Keratinocyte (primary cell): ENCODE results near the gene ZNF543. TPM values are rescaled to one million over a fixed set of nuclear protein-coding genes. Genes with fewer than 3 reads are reported as not detected.

Experiments
- DNase-seq: peaks from one replicate; pipeline ENCODE4 v3.0.0-alpha.2; 2011; ENCODE audit warnings: low read depth, missing footprints, low spot score
- FAIRE-seq: peaks from 2 replicates; lab custom pipeline; 2011; peaks lifted over from hg19 to GRCh38; lab: Jason Lieb, UNC
- H2AFZ ChIP-seq: 2 replicates; pipeline ENCODE4 v1.6.0; 2012; ENCODE audit warnings: low read length, control low read depth, inconsistent platforms; ENCODE audit not compliant: control insufficient read depth
- H3K27ac ChIP-seq: 2 replicates; pipeline ENCODE4 v1.5.1; 2011; ENCODE audit warnings: low read length; ENCODE audit not compliant: control insufficient read depth, insufficient read depth
- H3K27me3 ChIP-seq: 3 replicates; pipeline ENCODE4 v1.6.0; 2011; ENCODE audit warnings: low read length; ENCODE audit not compliant: control insufficient read depth, insufficient read depth; ENCODE audit errors: extremely low read depth
- H3K36me3 ChIP-seq, 2 experiments: 2 replicates in 1 of 2; 3 replicates in 1 of 2; pipeline ENCODE4 v1.5.1; 2011; ENCODE audit warnings: low read length in 2 of 2, mild to moderate bottlenecking in 1 of 2; ENCODE audit not compliant: control insufficient read depth in 2 of 2, insufficient read depth in 2 of 2; ENCODE audit errors: extremely low read depth in 1 of 2
- H3K4me1 ChIP-seq: 3 replicates; pipeline ENCODE4 v1.5.1; 2011; ENCODE audit warnings: low read length; ENCODE audit not compliant: control insufficient read depth, insufficient read depth; ENCODE audit errors: extremely low read depth
- H3K4me2 ChIP-seq: 3 replicates; pipeline ENCODE4 v1.6.0; 2011; ENCODE audit warnings: low read depth, low read length; ENCODE audit not compliant: control insufficient read depth, insufficient read depth; ENCODE audit errors: extremely low read depth
- H3K4me3 ChIP-seq, 3 experiments: fragments of 200-600 bp in 1 of 3; sonication (generic) in 1 of 3; 2 replicates in 2 of 3; 3 replicates in 1 of 3; pipeline ENCODE4 v1.5.1; 2011 to 2016; ENCODE audit warnings: low read length in 3 of 3, mild to moderate bottlenecking in 3 of 3, control low read depth in 2 of 3, inconsistent platforms in 1 of 3, low read depth in 1 of 3, mixed read lengths in 1 of 3, mixed run types in 1 of 3, moderate library complexity in 1 of 3; ENCODE audit not compliant: control insufficient read depth in 2 of 3, insufficient read depth in 2 of 3; ENCODE audit errors: extremely low read depth in 1 of 3
- H3K79me2 ChIP-seq: 2 replicates; pipeline ENCODE4 v1.6.0; 2012; ENCODE audit warnings: low read length; ENCODE audit not compliant: control insufficient read depth, insufficient read depth
- H3K9ac ChIP-seq: 3 replicates; pipeline ENCODE4 v1.6.0; 2011; ENCODE audit warnings: low read length; ENCODE audit not compliant: control insufficient read depth, insufficient read depth; ENCODE audit errors: extremely low read depth
- H3K9me1 ChIP-seq: 3 replicates; pipeline ENCODE4 v1.6.0; 2011; ENCODE audit warnings: low read length; ENCODE audit not compliant: control insufficient read depth, insufficient read depth; ENCODE audit errors: extremely low read depth
- H3K9me3 ChIP-seq: 2 replicates; pipeline ENCODE4 v1.5.1; 2012; ENCODE audit warnings: low read depth, low read length; ENCODE audit not compliant: control insufficient read depth
- H4K20me1 ChIP-seq: 3 replicates; pipeline ENCODE4 v1.6.0; 2011; ENCODE audit warnings: low read length; ENCODE audit not compliant: control insufficient read depth, insufficient read depth; ENCODE audit errors: extremely low read depth
- EZH2 ChIP-seq: IDR thresholded peaks from one replicate; pipeline ENCODE4 v1.6.1; 2012; ENCODE audit warnings: inconsistent platforms, mild to moderate bottlenecking, low read length, moderate library complexity
- dilution Hi-C: fragments of 300-500 bp; cut with MboI; formaldehyde crosslinking; loops from one replicate; pipeline ENCODE4 v1.7.0; 2020; ENCODE audit warnings: low sequenced_read_pairs; ENCODE audit not compliant: extremely low pct_ligation_motif_present
- polyA plus RNA-seq, 5 experiments: library from polyadenylated mRNA; depleted of rRNA in 3 of 5; stranded (reverse) in 3 of 5; stranded (forward) in 1 of 5; unstranded in 1 of 5; fragments of >200 nt; gene quantifications; 1 replicate in 1 of 5; 2 replicates in 3 of 5; 3 replicates in 1 of 5; pipeline versions ENCODE4 v1.2.1 to v1.2.3, GENCODE V29; 2011 to 2012; ENCODE audit warnings: missing spikeins in 2 of 5, low read depth in 1 of 5, low replicate concordance in 1 of 5
- TF ChIP-seq, protein P1 (sequence below), 3 experiments: IDR thresholded peaks in 1 of 3; conservative IDR thresholded peaks in 1 of 3; optimal IDR thresholded peaks in 1 of 3; 2 replicates in 2 of 3; 3 replicates in 1 of 3; pipeline versions ENCODE3 to v1.5.1; 2011; ENCODE audit warnings: low read length in 3 of 3, mild to moderate bottlenecking in 3 of 3, moderate library complexity in 2 of 3, control low read depth in 1 of 3, inconsistent platforms in 1 of 3; ENCODE audit not compliant: insufficient read depth in 2 of 3; ENCODE audit errors: extremely low read depth in 1 of 3

ZNF543 gene
- polyA plus RNA-seq, 1 donor (not counting 4 experiments of a cell fraction or from before 2014, with no cell fraction given), result 2.5 TPM

GRCh38 chr19:57305056-57305455 is 15.2 kb upstream of the ZNF543 start:
- Histone ChIP-seq H3K9me3 (no peaks in the 10 kb centered on the region), H3K27ac (peak overlapping the region; percentile 59), H3K9me1 (peaks cover 10% of the 10 kb centered on the region), H3K27me3 (no peaks in the 10 kb centered on the region), H4K20me1 (peaks cover 13% of the 10 kb centered on the region), H3K4me2 (peak overlapping the region; percentile 61), H3K79me2 (peaks cover 28% of the 10 kb centered on the region), H3K9ac (no peak overlapping the region), H3K36me3 (peaks cover 0 to 18% of the 10 kb centered on the region in 2 experiments), H3K4me3 (peak overlapping the region in 1 of 3 experiments; percentile 29), H3K4me1 (peaks cover 47% of the 10 kb centered on the region), H2AFZ (no peak overlapping the region)
- dilution Hi-C loops, result no loop called here
- TF ChIP-seq, protein P1, sequence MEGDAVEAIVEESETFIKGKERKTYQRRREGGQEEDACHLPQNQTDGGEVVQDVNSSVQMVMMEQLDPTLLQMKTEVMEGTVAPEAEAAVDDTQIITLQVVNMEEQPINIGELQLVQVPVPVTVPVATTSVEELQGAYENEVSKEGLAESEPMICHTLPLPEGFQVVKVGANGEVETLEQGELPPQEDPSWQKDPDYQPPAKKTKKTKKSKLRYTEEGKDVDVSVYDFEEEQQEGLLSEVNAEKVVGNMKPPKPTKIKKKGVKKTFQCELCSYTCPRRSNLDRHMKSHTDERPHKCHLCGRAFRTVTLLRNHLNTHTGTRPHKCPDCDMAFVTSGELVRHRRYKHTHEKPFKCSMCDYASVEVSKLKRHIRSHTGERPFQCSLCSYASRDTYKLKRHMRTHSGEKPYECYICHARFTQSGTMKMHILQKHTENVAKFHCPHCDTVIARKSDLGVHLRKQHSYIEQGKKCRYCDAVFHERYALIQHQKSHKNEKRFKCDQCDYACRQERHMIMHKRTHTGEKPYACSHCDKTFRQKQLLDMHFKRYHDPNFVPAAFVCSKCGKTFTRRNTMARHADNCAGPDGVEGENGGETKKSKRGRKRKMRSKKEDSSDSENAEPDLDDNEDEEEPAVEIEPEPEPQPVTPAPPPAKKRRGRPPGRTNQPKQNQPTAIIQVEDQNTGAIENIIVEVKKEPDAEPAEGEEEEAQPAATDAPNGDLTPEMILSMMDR (optimal IDR thresholded peaks at IDR 0.05 in 1 of 3, IDR thresholded peaks at IDR 0.05 in 1 of 3, conservative IDR thresholded peaks at IDR 0.05 in 1 of 3; ENCODE audit: extremely low read depth in 1 of 3, insufficient read depth in 2 of 3, low read length in 3 of 3), result no peak
- no peak for TF ChIP-seq EZH2
- FAIRE-seq (no peak), DNase-seq (no peak)

DNA sequence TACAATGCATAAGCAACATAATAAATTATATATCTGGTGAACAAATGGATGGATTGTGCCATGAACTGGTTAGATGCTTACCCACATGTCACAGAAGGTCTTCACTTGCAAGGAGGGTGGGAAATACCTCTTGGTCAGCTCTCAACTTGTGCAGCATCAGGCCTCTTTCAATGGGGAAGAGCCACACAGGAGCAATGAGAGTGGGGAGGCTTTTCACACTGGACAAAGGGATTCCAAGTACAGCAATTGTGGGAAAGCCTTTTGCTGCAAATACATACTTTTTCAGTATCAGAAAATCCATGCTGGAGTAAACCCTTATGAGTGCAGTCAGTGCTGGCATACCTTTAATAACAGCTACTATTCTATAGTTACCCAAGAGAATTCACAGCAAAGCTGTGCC is 11.8 kb upstream of the ZNF543 start:
- Histone ChIP-seq H2AFZ (no peak overlapping the region), H3K79me2 (peaks cover 13% of the 10 kb centered on the region), H3K36me3 (peaks cover 0 to 5% of the 10 kb centered on the region in 2 experiments), H3K4me2 (no peak overlapping the region), H3K4me3 (no peak overlapping the region), H3K27ac (no peak overlapping the region), H4K20me1 (no peaks in the 10 kb centered on the region), H3K9ac (no peak overlapping the region), H3K9me3 (no peaks in the 10 kb centered on the region), H3K27me3 (no peaks in the 10 kb centered on the region), H3K4me1 (peaks cover 17% of the 10 kb centered on the region), H3K9me1 (peaks cover 2% of the 10 kb centered on the region)
- FAIRE-seq, result no peak
- DNase-seq, result no peak
- dilution Hi-C loops, result no loop called here
- no peak for TF ChIP-seq EZH2
- TF ChIP-seq, protein P1 (optimal IDR thresholded peaks at IDR 0.05 in 1 of 3, IDR thresholded peaks at IDR 0.05 in 1 of 3, conservative IDR thresholded peaks at IDR 0.05 in 1 of 3; ENCODE audit: extremely low read depth in 1 of 3, insufficient read depth in 2 of 3, low read length in 3 of 3), result no peak
